ENCODE measurements around the gene LRMDA.

DNA sequence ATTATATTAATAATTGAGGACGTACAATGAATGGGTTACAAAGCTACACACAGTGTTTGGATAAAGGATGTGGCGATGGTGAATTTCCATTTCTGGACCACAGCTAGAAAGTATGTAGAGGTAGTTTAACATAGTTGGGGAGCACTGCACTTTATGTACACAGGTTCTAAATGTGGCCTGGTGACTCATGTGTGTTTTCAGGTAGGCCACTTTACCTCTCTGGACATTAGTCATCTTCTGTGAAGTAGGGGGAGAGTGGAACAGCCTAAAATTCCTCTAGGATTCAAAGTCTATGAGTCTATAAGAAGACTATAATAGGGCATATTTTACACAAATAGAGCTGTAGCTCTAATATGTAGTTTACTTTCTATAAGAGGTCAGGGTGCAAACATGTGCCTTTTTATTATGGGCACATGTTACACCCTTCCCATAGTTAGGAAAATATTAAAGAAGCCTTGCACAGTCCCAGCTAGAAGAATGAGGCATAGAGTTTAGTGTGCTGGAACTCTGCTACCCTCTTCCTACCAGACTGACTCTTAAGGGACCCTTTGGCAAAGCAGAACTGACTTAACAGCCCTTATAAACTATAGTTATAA is 594.9 kb downstream of the LRMDA start:
- TF ChIP-seq, protein P1, sequence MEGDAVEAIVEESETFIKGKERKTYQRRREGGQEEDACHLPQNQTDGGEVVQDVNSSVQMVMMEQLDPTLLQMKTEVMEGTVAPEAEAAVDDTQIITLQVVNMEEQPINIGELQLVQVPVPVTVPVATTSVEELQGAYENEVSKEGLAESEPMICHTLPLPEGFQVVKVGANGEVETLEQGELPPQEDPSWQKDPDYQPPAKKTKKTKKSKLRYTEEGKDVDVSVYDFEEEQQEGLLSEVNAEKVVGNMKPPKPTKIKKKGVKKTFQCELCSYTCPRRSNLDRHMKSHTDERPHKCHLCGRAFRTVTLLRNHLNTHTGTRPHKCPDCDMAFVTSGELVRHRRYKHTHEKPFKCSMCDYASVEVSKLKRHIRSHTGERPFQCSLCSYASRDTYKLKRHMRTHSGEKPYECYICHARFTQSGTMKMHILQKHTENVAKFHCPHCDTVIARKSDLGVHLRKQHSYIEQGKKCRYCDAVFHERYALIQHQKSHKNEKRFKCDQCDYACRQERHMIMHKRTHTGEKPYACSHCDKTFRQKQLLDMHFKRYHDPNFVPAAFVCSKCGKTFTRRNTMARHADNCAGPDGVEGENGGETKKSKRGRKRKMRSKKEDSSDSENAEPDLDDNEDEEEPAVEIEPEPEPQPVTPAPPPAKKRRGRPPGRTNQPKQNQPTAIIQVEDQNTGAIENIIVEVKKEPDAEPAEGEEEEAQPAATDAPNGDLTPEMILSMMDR (IDR thresholded peaks at IDR 0.05): no peak
- TF ChIP-seq POLR2AphosphoS5 (IDR thresholded peaks at IDR 0.05) (no peak), EP300 (IDR thresholded peaks at IDR 0.05) (no peak)
